ENCODE measurements around the gene FMNL3. TPM values are rescaled to one million over a fixed set of nuclear protein-coding genes. Genes with fewer than 3 reads are reported as not detected.

The FMNL3 gene
- total RNA-seq, 1 experiment from 2014 or later = 5.6 TPM

DNA sequence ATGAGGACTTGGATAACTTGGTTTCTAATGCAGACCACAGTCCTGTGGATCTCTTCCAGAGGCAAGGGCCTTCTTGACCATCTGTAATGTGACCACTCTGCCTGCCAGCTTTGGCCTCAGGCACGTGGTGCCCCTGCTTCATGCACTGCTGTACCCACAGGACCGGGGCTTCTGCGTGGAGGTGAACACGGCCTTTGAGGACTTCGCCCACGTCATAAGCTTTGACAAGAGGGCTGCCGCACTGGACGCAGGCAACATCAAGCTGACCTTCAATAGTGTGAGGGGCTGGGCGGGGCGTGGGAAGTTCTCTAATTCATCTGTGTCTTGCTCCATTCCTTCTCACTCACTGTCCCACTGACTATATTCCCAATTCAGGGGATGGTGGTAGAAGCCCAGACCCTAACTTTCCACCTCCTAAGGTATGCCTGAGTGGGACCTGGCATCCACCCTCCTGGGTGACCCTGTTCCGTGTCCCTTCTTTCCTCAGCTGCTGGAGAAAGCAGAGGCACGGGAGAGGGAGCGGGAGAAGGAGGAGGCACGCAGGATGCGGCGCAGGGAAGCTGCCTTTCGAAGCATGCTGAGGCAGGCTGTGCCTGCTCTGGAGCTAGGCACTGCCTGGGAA, 65.3 kb downstream of the FMNL3 start:
- no peaks in the 10 kb centered on the region for H3K79me2 ChIP-seq (ENCODE audit: low read depth)
- ChIA-PET CTCF (no interaction called here), POLR2A (ENCODE audit: unreplicated experiment) (no interaction called here)
- BruUV-seq (replicated peaks) = TSS peak; percentile 33
- H3K27ac ChIP-seq = peak overlapping the region; percentile 78
- no peaks in the 10 kb centered on the region for H4K20me1 ChIP-seq (ENCODE audit: insufficient read depth)
- no peak for TF ChIP-seq EZH2 (IDR thresholded peaks at IDR 0.05; ENCODE audit: low read depth)
- TF ChIP-seq, protein P1, sequence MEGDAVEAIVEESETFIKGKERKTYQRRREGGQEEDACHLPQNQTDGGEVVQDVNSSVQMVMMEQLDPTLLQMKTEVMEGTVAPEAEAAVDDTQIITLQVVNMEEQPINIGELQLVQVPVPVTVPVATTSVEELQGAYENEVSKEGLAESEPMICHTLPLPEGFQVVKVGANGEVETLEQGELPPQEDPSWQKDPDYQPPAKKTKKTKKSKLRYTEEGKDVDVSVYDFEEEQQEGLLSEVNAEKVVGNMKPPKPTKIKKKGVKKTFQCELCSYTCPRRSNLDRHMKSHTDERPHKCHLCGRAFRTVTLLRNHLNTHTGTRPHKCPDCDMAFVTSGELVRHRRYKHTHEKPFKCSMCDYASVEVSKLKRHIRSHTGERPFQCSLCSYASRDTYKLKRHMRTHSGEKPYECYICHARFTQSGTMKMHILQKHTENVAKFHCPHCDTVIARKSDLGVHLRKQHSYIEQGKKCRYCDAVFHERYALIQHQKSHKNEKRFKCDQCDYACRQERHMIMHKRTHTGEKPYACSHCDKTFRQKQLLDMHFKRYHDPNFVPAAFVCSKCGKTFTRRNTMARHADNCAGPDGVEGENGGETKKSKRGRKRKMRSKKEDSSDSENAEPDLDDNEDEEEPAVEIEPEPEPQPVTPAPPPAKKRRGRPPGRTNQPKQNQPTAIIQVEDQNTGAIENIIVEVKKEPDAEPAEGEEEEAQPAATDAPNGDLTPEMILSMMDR (conservative IDR thresholded peaks at IDR 0.05) = no peak
- peaks cover 19% of the 10 kb centered on the region for H3K4me1 ChIP-seq (replicated peaks; ENCODE audit: insufficient read depth)
- H3K36me3 ChIP-seq (ENCODE audit: low read depth) = no peaks in the 10 kb centered on the region
- no peak overlapping the region for H3K4me3 ChIP-seq
- H3K9me3 ChIP-seq (ENCODE audit: insufficient read depth, low read depth) = no peaks in the 10 kb centered on the region
- H3K9me2 ChIP-seq (ENCODE audit: insufficient read depth) = no peaks in the 10 kb centered on the region
- peak overlapping the region; percentile 25 for H3K4me2 ChIP-seq
- intact Hi-C loops (cut with micrococcal nuclease; ENCODE audit: unreplicated experiment) = loop anchor here (2.0 to 10.0 kb wide), 4 partner anchors 17 to 413 kb away; partner anchors contain the start of gene ASIC1
- H3F3A ChIP-seq (ENCODE audit: insufficient read depth, low read depth) = peaks cover 21% of the 10 kb centered on the region; the same call in 1 of the 2 replicates
- no peak for DNase-seq
- H2AFZ ChIP-seq = peak overlapping the region; percentile 50; the same call in 1 of the 2 replicates
- no peaks in the 10 kb centered on the region for H3K27me3 ChIP-seq (ENCODE audit: insufficient read depth, low read depth)

- H3K4me1 ChIP-seq (replicated peaks; ENCODE audit: insufficient read depth) = peaks cover 9% of the 10 kb centered on the region
- DNase-seq = peak in 1 of 2 experiments; percentile 33
- H3K36me3 ChIP-seq (ENCODE audit: low read depth) = no peaks in the 10 kb centered on the region
- no peak overlapping the region for H2AFZ ChIP-seq
- no peaks in the 10 kb centered on the region for H4K20me1 ChIP-seq (ENCODE audit: insufficient read depth)
- H3K27ac ChIP-seq = no peak overlapping the region
- TF ChIP-seq EZH2 (IDR thresholded peaks at IDR 0.05; ENCODE audit: low read depth) = no peak
- TF ChIP-seq, protein P1 (conservative IDR thresholded peaks at IDR 0.05) = peak; percentile 66
- H3K79me2 ChIP-seq (ENCODE audit: low read depth) = no peaks in the 10 kb centered on the region
- no peak overlapping the region for H3K4me3 ChIP-seq
- H3K27me3 ChIP-seq (ENCODE audit: insufficient read depth, low read depth) = no peaks in the 10 kb centered on the region
- H3K9me2 ChIP-seq (ENCODE audit: insufficient read depth) = no peaks in the 10 kb centered on the region
- peaks cover 8% of the 10 kb centered on the region; the same call in 1 of the 2 replicates for H3F3A ChIP-seq (ENCODE audit: insufficient read depth, low read depth)
- intact Hi-C loops (cut with micrococcal nuclease; ENCODE audit: unreplicated experiment) = loop anchor here (1.0 kb wide), 1 partner anchor 70 kb away; the partner anchor contains the start of gene FMNL3
- CTCF ChIA-PET = interaction anchor here (0.6 kb wide), 1 partner anchor 62 kb away, joined by 4 read pairs; no protein-coding TSS in a partner anchor
- POLR2A ChIA-PET (ENCODE audit: unreplicated experiment) = interaction anchor here (0.5 kb wide), 1 partner anchor 1017 kb away, joined by 5 read pairs; no protein-coding TSS in a partner anchor
- no TSS peak for BruUV-seq (replicated peaks)
- no peak overlapping the region for H3K4me2 ChIP-seq
- no peaks in the 10 kb centered on the region for H3K9me3 ChIP-seq (ENCODE audit: insufficient read depth, low read depth)
Measured at GRCh38 chr12:49636979-49637755, 70.0 kb downstream of the FMNL3 start.

- no peaks in the 10 kb centered on the region for H3K9me2 ChIP-seq (ENCODE audit: insufficient read depth)
- intact Hi-C loops (cut with micrococcal nuclease; ENCODE audit: unreplicated experiment) = no loop called here
- H3K27ac ChIP-seq = no peak overlapping the region
- no peaks in the 10 kb centered on the region for H3K79me2 ChIP-seq (ENCODE audit: low read depth)
- CTCF ChIA-PET = no interaction called here
- POLR2A ChIA-PET (ENCODE audit: unreplicated experiment) = interaction anchor here (0.5 kb wide), 1 partner anchor 1017 kb away, joined by 5 read pairs; no protein-coding TSS in a partner anchor
- H3F3A ChIP-seq (ENCODE audit: insufficient read depth, low read depth) = peaks cover 2% of the 10 kb centered on the region; the same call in 1 of the 2 replicates
- H2AFZ ChIP-seq = no peak overlapping the region
- DNase-seq = no peak
- no peak overlapping the region for H3K4me3 ChIP-seq
- H3K4me1 ChIP-seq (replicated peaks; ENCODE audit: insufficient read depth) = peaks cover 3% of the 10 kb centered on the region
- no peaks in the 10 kb centered on the region for H3K9me3 ChIP-seq (ENCODE audit: insufficient read depth, low read depth)
- H3K36me3 ChIP-seq (ENCODE audit: low read depth) = no peaks in the 10 kb centered on the region
- BruUV-seq (replicated peaks) = no TSS peak
- no peak for TF ChIP-seq EZH2 (IDR thresholded peaks at IDR 0.05; ENCODE audit: low read depth)
- TF ChIP-seq, protein P1 (conservative IDR thresholded peaks at IDR 0.05) = no peak
- H3K27me3 ChIP-seq (ENCODE audit: insufficient read depth, low read depth) = no peaks in the 10 kb centered on the region
- H3K4me2 ChIP-seq = no peak overlapping the region
- no peaks in the 10 kb centered on the region for H4K20me1 ChIP-seq (ENCODE audit: insufficient read depth)
Measured at GRCh38 chr12:49636574-49636973, 70.6 kb downstream of the FMNL3 start.
